Measurements from ENCODE around the gene CPNE5.
"Not testable (repeated sequence)": the region's sequence is repeated elsewhere in the genome, so short reads cannot be mapped to it uniquely, and the experiment has no call there.

The CPNE5 gene

GRCh38 chr6:36720251-36721141, 118.7 kb downstream of the CPNE5 start:
- DNase-seq: no peak

GRCh38 chr6:36719126-36719525, 120.1 kb downstream of the CPNE5 start:
- DNase-seq: no peak

- DNase-seq: no peak
Observed at GRCh38 chr6:36718560-36718959, 120.7 kb downstream of the CPNE5 start.

- DNase-seq: no peak
Observed at GRCh38 chr6:36717871-36718540, 121.2 kb downstream of the CPNE5 start.

- DNase-seq: no peak
Observed at GRCh38 chr6:36717231-36717825, 121.9 kb downstream of the CPNE5 start.

- no peak for DNase-seq
Observed at GRCh38 chr6:36716476-36717093, 122.7 kb downstream of the CPNE5 start.

- DNase-seq: no peak
Observed at GRCh38 chr6:36715469-36715868, 123.8 kb downstream of the CPNE5 start.

- DNase-seq: no peak
Observed at GRCh38 chr6:36714511-36714910, 124.7 kb downstream of the CPNE5 start.

- DNase-seq: no peak
Observed at GRCh38 chr6:36713846-36714245, 125.4 kb downstream of the CPNE5 start.

- DNase-seq: no peak
Observed at GRCh38 chr6:36712816-36713215, 126.4 kb downstream of the CPNE5 start.

GRCh38 chr6:36706339-36706738, 132.9 kb downstream of the CPNE5 start:
- no peak for DNase-seq

- not testable (repeated sequence) for DNase-seq
Observed at GRCh38 chr6:36704961-36705577, 134.2 kb downstream of the CPNE5 start.

- DNase-seq: no peak
Observed at GRCh38 chr6:36703982-36704381, 135.3 kb downstream of the CPNE5 start.

GRCh38 chr6:36703081-36703606, 136.1 kb downstream of the CPNE5 start:
- DNase-seq: no peak

- no peak for DNase-seq
Observed at GRCh38 chr6:36702656-36703055, 136.6 kb downstream of the CPNE5 start.

GRCh38 chr6:36701401-36701991, 137.7 kb downstream of the CPNE5 start:
- DNase-seq: no peak

GRCh38 chr6:36700831-36701230, 138.4 kb downstream of the CPNE5 start:
- no peak for DNase-seq

- DNase-seq: no peak
Observed at GRCh38 chr6:36700071-36700812, 139.0 kb downstream of the CPNE5 start.

- no peak for DNase-seq
Observed at GRCh38 chr6:36699348-36699747, 139.9 kb downstream of the CPNE5 start.

GRCh38 chr6:36698871-36699271, 140.4 kb downstream of the CPNE5 start:
- DNase-seq: no peak

GRCh38 chr6:36698196-36698595, 141.0 kb downstream of the CPNE5 start:
- no peak for DNase-seq

Data from left hindlimb (tissue), 1 donor.